Immature natural killer cell (primary cell): ENCODE data around the gene CHTF8. TPM values are rescaled to one million over a fixed set of nuclear protein-coding genes. Genes with fewer than 3 reads are reported as not detected.
"Not testable (repeated sequence)": the region's sequence is repeated elsewhere in the genome, so short reads cannot be mapped to it uniquely, and the experiment has no call there.

Experiments
- DNase-seq, 3 donors: peaks; one replicate each; pipeline ENCODE4 v3.0.0; 2022; ENCODE audit warnings: mixed read lengths in 1 of 3
- H3K27ac Mint-ChIP-seq, 6 donors: one replicate each; pipeline ENCODE4 v1.8.0; 2020; ENCODE audit warnings: mixed read lengths in 6 of 6, mild to moderate bottlenecking in 5 of 6, inconsistent platforms in 4 of 6, moderate library complexity in 3 of 6
- H3K27me3 Mint-ChIP-seq, 3 donors: one replicate each; pipeline ENCODE4 v1.8.0; 2020 to 2021; ENCODE audit warnings: low read depth in 3 of 3, mild to moderate bottlenecking in 3 of 3, mixed read lengths in 3 of 3, moderate library complexity in 3 of 3, inconsistent platforms in 1 of 3
- H3K36me3 Mint-ChIP-seq, 3 donors: one replicate each; pipeline ENCODE4 v1.8.0; 2020; ENCODE audit warnings: mixed read lengths in 3 of 3, inconsistent platforms in 2 of 3, mild to moderate bottlenecking in 2 of 3
- H3K4me1 Mint-ChIP-seq, 2 donors: one replicate each; pipeline ENCODE4 v1.8.0; 2020; ENCODE audit warnings: inconsistent platforms in 2 of 2, mild to moderate bottlenecking in 2 of 2, mixed read lengths in 2 of 2, moderate library complexity in 1 of 2
- H3K4me3 Mint-ChIP-seq, 5 donors: one replicate each; pipeline ENCODE4 v1.8.0; 2020; ENCODE audit warnings: mild to moderate bottlenecking in 5 of 5, mixed read lengths in 5 of 5, inconsistent platforms in 3 of 5, moderate library complexity in 3 of 5
- H3K9me3 Mint-ChIP-seq, 6 donors: one replicate each; pipeline ENCODE4 v1.8.0; 2020; ENCODE audit warnings: mild to moderate bottlenecking in 6 of 6, mixed read lengths in 6 of 6, inconsistent platforms in 4 of 6, moderate library complexity in 3 of 6
- polyA plus RNA-seq, 3 donors: library from polyadenylated mRNA; unstranded; fragments of 300-500 nt; fragmentation: Illumina TruSeq; gene quantifications; one replicate each; pipeline ENCODE4 v1.2.3, GENCODE V29; 2021

CHTF8 gene
- polyA plus RNA-seq, 3 donors from 2014 or later: 134 to 160 (median 150) TPM

DNA sequence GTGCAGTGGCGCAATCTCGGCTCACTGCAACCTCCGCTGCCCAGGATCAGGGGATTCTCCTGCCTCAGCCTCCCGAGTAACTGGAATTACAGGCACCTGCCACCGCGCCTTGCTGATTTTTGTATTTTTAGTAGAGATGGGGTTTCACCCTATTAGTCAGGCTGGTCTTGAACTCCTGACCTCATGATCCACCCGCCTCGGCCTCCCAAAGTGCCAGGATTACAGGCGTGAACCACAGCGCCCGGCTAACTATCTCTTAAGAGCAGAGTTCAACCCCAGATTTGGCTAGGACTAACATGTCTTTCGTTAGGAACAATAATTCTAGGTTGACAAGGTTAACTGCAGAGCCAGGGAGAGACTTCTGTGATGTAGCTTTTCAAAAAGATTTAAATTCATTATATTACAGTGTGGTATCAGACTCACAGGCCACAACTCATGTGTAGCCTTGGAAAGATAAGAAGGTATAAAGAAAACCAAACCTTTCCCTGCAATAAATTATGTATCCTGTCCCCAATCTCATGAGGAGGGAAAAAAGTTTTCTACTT lies 4.3 kb downstream of the CHTF8 start:
- Mint-ChIP-seq H3K36me3 (no peaks in the 10 kb centered on the region), H3K27ac (peak overlapping the region in 1 of 6 donors; percentile 40), H3K9me3 (no peaks in the 10 kb centered on the region), H3K4me1 (peaks cover 40 to 50% of the 10 kb centered on the region in 2 donors), H3K27me3 (peaks cover 2 to 18% (median 7%) of the 10 kb centered on the region in 3 donors), H3K4me3 (no peak overlapping the region)
- no peak for DNase-seq

DNA sequence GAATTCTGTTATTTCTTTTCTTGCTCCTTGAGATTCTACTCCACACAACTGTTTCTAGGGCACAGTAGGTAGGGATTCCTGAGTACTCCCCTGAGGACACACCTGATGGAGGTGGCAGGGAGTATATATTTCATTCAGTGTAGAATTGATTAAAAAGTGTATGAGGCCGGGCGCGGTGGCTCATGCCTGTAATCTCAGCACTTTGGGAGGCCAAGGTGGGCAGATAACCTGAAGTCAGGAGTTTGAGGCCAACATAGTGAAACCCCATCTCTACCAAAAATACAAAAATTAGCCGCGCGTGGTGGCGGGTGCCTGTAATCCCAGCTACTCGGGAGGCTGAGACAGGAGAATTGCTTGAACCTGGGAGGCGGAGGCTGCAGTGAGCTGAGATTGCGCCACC lies 5.6 kb downstream of the CHTF8 start:
- H3K36me3 Mint-ChIP-seq, DNase-seq, H3K9me3 Mint-ChIP-seq, H3K4me3 Mint-ChIP-seq, H3K27me3 Mint-ChIP-seq, H3K27ac Mint-ChIP-seq: not testable (repeated sequence)
- peaks cover 36 to 45% of the 10 kb centered on the region in 2 donors for H3K4me1 Mint-ChIP-seq

DNA sequence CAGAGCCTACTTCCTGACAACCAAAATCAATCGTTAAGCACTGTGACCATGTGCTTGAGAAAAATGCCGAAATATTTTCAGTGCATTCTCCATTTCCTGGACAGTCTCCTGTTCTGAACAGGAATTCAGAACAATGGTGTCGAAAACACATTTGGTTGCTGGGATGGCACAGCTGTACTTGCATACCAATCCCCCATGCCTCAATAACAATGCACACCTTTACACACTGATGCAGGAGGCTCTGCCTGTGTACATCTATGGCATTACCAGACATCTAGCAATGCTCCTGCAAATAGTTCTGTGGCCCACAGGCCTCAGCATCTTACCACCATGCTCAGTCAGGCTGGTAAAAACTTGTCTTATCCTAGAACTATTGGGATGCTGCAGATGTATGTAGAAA lies 6.2 kb downstream of the CHTF8 start:
- Mint-ChIP-seq H3K4me1 (peaks cover 31 to 39% of the 10 kb centered on the region in 2 donors), H3K4me3 (no peak overlapping the region), H3K9me3 (no peaks in the 10 kb centered on the region), H3K27ac (no peak overlapping the region), H3K27me3 (peaks cover 0 to 4% (median 0%) of the 10 kb centered on the region in 3 donors), H3K36me3 (peaks cover 0 to 2% (median 0%) of the 10 kb centered on the region in 3 donors)
- DNase-seq: no peak

DNA sequence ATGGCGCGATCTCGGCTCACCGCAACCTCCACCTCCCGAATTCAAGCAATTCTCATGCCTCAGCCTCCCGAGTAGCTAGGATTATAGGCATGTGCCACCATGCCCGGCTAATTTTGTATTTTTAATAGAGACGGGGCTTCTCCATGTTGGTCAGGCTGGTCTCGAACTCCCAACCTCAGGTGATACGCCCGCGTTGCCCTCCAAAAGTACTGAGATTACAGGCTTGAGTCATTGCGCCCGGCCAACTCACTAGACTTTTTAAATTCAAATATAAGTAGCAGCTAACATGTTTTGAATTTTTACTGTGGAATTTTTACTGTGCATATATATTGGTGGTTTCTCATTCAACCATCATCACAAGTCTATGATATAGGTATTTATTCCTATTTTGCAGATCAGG lies 7.4 kb downstream of the CHTF8 start:
- not testable (repeated sequence) for H3K9me3 Mint-ChIP-seq, DNase-seq, H3K36me3 Mint-ChIP-seq, H3K27me3 Mint-ChIP-seq, H3K4me3 Mint-ChIP-seq, H3K27ac Mint-ChIP-seq
- peaks cover 20 to 26% of the 10 kb centered on the region in 2 donors for H3K4me1 Mint-ChIP-seq

DNA sequence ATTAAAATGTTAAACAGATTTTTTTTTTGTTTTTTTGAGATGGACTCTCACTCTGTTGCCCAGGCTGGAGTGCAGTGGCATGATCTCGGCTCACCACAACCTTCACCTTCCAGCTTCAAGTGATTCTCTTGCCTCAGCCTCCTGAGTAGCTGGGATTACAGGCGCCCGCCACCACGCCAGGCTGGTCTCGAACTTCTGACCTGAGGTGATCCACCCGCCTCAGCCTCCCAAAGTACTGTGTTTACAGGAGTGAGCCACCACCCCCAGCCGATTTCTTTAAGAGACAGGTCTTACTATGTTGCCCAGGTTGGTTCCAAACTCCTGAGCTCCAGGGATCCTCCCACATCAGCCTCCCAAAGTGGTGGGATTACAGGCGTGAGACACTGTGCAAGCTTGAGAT lies 8.0 kb downstream of the CHTF8 start:
- not testable (repeated sequence) for DNase-seq, H3K36me3 Mint-ChIP-seq, H3K9me3 Mint-ChIP-seq, H3K27me3 Mint-ChIP-seq, H3K4me3 Mint-ChIP-seq, H3K27ac Mint-ChIP-seq
- peaks cover 15 to 21% of the 10 kb centered on the region in 2 donors for H3K4me1 Mint-ChIP-seq

DNA sequence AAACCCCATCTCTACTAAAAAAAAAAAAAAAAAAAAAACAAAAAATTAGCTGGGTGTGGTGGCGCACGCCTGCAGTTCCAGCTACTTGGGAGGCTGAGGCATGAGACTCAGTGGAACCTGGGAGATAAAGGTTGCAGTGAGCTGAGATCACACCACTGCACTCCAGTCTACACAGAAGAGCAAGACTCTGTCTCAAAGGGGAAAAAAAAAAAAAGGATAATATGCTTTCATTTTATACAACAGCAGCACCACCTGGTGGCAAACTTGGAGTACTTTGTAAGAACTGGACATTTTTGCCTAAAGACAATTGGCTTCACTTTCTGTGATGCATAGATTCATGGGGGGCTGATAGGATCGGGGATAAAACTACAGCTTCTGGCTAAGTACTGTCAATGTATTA lies 8.5 kb downstream of the CHTF8 start:
- Mint-ChIP-seq H3K4me3 (no peak overlapping the region), H3K4me1 (peaks cover 14 to 19% of the 10 kb centered on the region in 2 donors), H3K36me3 (peaks cover 0 to 5% (median 0%) of the 10 kb centered on the region in 3 donors), H3K9me3 (no peaks in the 10 kb centered on the region), H3K27me3 (peaks cover 0 to 3% (median 0%) of the 10 kb centered on the region in 3 donors), H3K27ac (peak overlapping the region in 1 of 6 donors; percentile 65)
- peak; percentile 55 to 71 (median 58) for DNase-seq

DNA sequence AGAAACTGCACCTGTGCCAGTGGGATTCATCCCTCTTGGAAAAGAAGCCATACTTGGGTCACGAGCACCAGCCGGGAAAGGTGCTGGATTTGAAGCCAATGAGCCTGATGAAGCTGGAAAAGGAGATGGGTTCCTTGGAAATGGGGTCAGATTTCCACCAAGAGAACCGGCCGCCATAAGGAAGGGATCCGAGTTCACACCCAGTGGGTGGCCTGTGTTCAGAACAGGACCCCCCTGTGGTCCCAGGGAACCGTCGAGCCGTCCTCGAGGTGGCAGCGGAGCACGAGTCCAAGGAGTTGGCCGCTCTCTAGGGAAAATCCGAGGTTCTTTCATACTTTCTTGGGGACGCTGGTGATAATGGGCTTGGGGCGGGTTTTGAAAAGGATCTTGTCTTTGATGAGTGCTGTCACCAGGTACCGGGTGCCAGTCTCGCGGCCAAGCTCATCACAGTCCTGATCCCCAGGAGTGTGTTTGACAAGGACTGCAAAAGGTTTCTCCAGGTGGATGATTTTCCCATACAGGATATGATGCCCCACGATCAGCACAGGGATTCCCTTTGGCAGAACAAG lies 12.2 kb downstream of the CHTF8 start:
- H3K36me3 Mint-ChIP-seq: peaks cover 0 to 17% (median 5%) of the 10 kb centered on the region in 3 donors
- peaks cover 3 to 6% of the 10 kb centered on the region in 2 donors for H3K4me1 Mint-ChIP-seq

DNA sequence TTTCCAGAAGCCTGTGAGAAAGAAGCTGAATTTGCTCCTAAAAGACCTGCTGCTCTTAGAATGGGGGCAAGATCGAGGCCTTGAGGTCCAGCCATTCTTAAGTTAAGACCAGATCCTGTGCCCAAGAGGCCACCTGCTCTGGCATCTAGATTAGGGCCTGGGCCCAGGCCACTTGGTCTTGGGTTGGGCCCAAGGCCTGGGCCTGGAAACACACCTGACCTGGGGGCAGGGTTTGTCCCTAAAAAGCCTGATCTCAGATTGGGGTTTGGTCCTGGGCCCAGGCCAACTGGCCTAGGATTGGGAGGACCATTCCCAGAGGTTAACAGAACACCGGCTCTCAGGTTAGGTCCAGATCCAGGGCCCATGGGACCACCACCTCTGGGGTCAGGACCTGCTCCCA lies 12.9 kb downstream of the CHTF8 start:
- H3K9me3 Mint-ChIP-seq: no peaks in the 10 kb centered on the region
- H3K27ac Mint-ChIP-seq: no peak overlapping the region
- H3K27me3 Mint-ChIP-seq: no peaks in the 10 kb centered on the region
- H3K4me1 Mint-ChIP-seq: peaks cover 3 to 11% of the 10 kb centered on the region in 2 donors
- H3K36me3 Mint-ChIP-seq: peaks cover 0 to 21% (median 8%) of the 10 kb centered on the region in 3 donors
- no peak overlapping the region for H3K4me3 Mint-ChIP-seq
- no peak for DNase-seq

More for the DNA sequence above, 12.2 kb downstream of the CHTF8 start:
- no peaks in the 10 kb centered on the region for H3K9me3 Mint-ChIP-seq
- DNase-seq: no peak
- no peaks in the 10 kb centered on the region for H3K27me3 Mint-ChIP-seq
- H3K27ac Mint-ChIP-seq: no peak overlapping the region
- H3K4me3 Mint-ChIP-seq: no peak overlapping the region

DNA sequence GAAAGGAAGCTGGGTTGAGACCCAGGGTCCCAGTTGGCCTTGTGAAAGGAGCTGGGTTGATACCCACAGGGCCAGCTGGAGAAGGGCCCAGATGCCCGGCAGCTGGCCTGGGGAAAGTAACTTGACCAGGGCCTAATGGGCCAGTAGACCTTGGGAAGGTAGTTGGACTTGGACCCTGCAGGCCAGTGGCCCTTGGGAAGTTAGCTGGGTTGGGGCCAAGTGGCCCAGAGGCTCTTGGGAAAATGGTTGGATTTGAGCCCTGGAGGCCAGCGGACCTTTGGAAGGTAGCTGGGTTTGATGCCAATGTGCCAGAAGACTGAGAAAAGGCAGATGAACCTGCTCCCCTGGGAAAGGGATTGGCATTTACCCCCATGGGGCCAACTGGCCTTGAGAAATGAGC lies 13.4 kb downstream of the CHTF8 start:
- Mint-ChIP-seq H3K4me1 (peaks cover 1 to 8% of the 10 kb centered on the region in 2 donors), H3K27ac (no peak overlapping the region), H3K4me3 (no peak overlapping the region), H3K36me3 (peaks cover 0 to 21% (median 8%) of the 10 kb centered on the region in 3 donors), H3K27me3 (no peaks in the 10 kb centered on the region), H3K9me3 (no peaks in the 10 kb centered on the region)
- no peak for DNase-seq

DNA sequence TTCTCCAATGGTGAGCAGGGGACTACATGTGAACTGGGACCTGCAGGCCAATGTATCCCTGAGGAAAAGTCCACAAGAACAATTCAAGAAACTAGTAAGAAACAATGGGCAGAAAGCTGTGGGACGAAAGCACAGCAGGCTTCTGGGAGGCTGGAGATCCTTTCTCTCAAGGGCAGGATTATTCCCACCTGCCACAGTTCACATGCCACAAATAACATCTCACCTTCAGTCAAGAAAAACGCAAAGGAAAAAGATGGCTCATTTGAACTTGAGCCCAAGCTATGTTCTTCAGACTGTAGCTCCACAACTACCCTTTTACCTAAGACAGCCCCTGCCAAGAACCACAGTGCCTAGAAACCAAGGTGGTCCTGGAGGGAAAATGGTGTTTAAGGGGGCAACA lies 13.9 kb downstream of the CHTF8 start:
- Mint-ChIP-seq H3K9me3 (no peaks in the 10 kb centered on the region), H3K27me3 (no peaks in the 10 kb centered on the region), H3K4me1 (peaks cover 0 to 5% of the 10 kb centered on the region in 2 donors), H3K27ac (no peak overlapping the region), H3K36me3 (peaks cover 0 to 21% (median 8%) of the 10 kb centered on the region in 3 donors), H3K4me3 (no peak overlapping the region)
- DNase-seq: no peak

DNA sequence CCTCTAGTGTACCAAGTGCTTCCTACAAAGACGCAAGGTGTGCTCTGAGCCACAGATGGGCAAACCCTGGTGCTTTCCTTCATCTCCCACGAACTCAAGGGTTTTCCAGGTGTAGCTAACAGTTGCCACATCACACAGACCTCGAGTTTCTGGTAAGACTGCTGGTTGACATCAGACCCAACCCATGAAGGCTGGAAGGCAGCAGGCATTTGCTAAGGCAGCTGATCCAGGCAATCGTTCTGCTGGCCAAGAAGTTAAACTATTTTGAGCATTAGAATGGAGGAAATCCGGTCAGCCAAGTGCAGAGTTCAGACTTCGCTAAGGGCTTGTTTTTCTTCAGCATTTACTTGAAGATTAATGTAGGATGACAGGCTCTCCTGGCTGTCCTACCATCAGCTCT lies 15.5 kb downstream of the CHTF8 start:
- Mint-ChIP-seq H3K27me3 (peaks cover 0 to 2% (median 0%) of the 10 kb centered on the region in 3 donors), H3K4me1 (peaks cover 0 to 5% of the 10 kb centered on the region in 2 donors), H3K36me3 (peaks cover 0 to 21% (median 8%) of the 10 kb centered on the region in 3 donors), H3K4me3 (no peak overlapping the region), H3K9me3 (no peaks in the 10 kb centered on the region), H3K27ac (no peak overlapping the region)
- no peak for DNase-seq

DNA sequence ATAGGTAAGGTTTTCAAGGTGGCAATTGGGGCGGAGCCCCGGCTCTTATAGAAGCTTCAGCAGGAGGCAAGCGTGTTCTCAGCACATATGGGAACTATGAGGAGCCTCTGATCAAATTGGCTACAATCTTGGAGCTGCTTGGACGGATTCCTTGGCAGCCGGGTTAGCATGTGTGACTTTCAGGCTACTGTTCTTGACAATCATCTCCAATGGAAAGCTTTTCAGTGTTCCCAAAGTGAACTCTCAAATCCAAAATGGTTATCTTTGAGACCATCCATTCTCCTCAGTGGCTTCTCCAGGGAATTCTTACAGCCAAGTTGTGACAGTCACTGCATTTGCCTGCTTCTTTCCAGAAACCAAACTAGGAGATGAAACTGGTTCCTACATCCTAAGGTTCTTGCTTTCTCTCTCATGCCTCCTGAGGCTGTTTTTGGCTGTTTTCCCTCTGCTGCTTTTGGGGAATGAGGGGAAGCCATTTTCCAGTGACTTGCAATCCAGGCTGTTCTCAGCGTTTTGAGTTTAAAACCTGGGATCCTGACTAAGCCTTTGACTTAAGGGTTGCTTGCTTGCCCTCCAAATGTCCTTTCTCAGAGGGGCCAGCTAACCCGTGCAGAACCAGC lies 16.0 kb downstream of the CHTF8 start:
- Mint-ChIP-seq H3K27me3 (peaks cover 0 to 3% (median 0%) of the 10 kb centered on the region in 3 donors), H3K4me3 (no peak overlapping the region), H3K9me3 (no peaks in the 10 kb centered on the region), H3K36me3 (peaks cover 0 to 21% (median 8%) of the 10 kb centered on the region in 3 donors), H3K4me1 (peaks cover 0 to 5% of the 10 kb centered on the region in 2 donors), H3K27ac (peak overlapping the region in 1 of 6 donors; percentile 46)
- no peak for DNase-seq

DNA sequence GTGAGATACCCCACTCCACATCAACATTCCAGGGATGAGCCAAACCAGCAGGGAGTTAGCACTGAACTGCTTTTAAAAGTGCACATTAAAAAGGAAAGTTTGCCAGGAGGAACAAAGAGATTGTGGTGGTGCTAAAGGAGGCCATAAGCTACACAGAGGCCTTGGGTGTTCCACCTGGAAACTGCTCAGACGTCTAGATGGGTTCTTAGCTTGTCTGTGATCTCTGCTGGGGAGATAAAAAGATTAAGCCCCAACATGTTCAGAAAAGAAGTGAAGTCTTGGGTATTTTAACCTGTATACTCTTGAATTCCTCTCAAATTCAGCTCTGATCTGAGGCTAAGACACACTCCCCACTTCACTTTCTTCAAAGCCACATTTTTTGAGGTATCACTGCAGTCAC lies 16.6 kb downstream of the CHTF8 start:
- Mint-ChIP-seq H3K9me3 (no peaks in the 10 kb centered on the region), H3K27me3 (peaks cover 0 to 3% (median 0%) of the 10 kb centered on the region in 3 donors), H3K27ac (peak overlapping the region in 1 of 6 donors; percentile 46), H3K4me3 (no peak overlapping the region), H3K36me3 (peaks cover 0 to 16% (median 8%) of the 10 kb centered on the region in 3 donors), H3K4me1 (peaks cover 0 to 5% of the 10 kb centered on the region in 2 donors)
- no peak for DNase-seq

DNA sequence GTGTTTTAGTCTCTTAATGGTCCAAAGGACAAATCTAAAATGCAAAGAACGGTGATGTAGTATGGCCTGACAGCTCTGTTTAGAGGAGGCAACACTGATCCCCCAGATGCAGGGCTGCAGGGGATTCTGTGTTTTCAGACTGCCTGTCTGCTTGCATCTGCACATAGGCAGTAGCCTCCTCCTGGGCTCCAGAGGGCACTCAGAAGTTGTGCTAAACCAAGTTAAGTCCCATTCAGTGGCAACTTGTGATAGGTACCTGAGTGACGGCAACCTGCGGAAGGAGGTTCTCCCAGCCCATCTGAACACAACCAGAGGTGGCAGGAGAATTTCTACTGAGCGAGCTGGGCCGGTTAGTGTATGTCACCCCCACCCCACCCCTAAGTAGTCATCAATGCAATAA lies 17.0 kb downstream of the CHTF8 start:
- H3K4me3 Mint-ChIP-seq: no peak overlapping the region
- DNase-seq: no peak

More for the DNA sequence above, 17.0 kb downstream of the CHTF8 start:
- Mint-ChIP-seq H3K27ac (peak overlapping the region in 1 of 6 donors; percentile 40), H3K4me1 (peaks cover 0 to 5% of the 10 kb centered on the region in 2 donors), H3K9me3 (no peaks in the 10 kb centered on the region), H3K36me3 (peaks cover 5 to 20% (median 12%) of the 10 kb centered on the region in 3 donors), H3K27me3 (peaks cover 0 to 4% (median 0%) of the 10 kb centered on the region in 3 donors)
